HEK293 (cell line): ENCODE data around the gene SUPT5H.

Experiments
- BCL11B ChIP-seq: fragments of 450-650 bp; formaldehyde crosslinking; IDR thresholded peaks from 2 replicates; pipeline ENCODE4 v1.5.1; 2016; ENCODE audit warnings: low read depth, missing biosample characterization, missing genetic modification characterization
- EGR2 ChIP-seq: fragments of 450-650 bp; formaldehyde crosslinking; IDR thresholded peaks from 2 replicates; pipeline ENCODE4 v1.5.1; 2016; ENCODE audit warnings: low read depth, missing biosample characterization, missing genetic modification characterization
- HIC1 ChIP-seq: fragments of 450-650 bp; formaldehyde crosslinking; IDR thresholded peaks from 2 replicates; pipeline ENCODE4 v1.5.1; 2016; ENCODE audit warnings: missing biosample characterization, missing genetic modification characterization
- KLF8 ChIP-seq: fragments of 450-650 bp; formaldehyde crosslinking; IDR thresholded peaks from 2 replicates; pipeline ENCODE4 v1.5.1; 2016; ENCODE audit warnings: missing biosample characterization, missing genetic modification characterization
- MEIS1 ChIP-seq: sonication (generic); formaldehyde crosslinking; IDR thresholded peaks from 2 replicates; pipeline ENCODE4 v1.8.1; 2022; ENCODE audit warnings: missing genetic modification reagents, mild to moderate bottlenecking, borderline replicate concordance
- MZF1 ChIP-seq: fragments of 450-650 bp; formaldehyde crosslinking; IDR thresholded peaks from 2 replicates; pipeline ENCODE4 v1.5.1; 2017; ENCODE audit warnings: missing biosample characterization, missing genetic modification characterization, borderline replicate concordance
- OVOL3 ChIP-seq: fragments of 450-650 bp; formaldehyde crosslinking; IDR thresholded peaks from 2 replicates; pipeline ENCODE4 v1.5.1; 2016; ENCODE audit warnings: missing biosample characterization, missing genetic modification characterization
- PBX3 ChIP-seq: sonication (generic); formaldehyde crosslinking; IDR thresholded peaks from 2 replicates; pipeline ENCODE4 v1.8.1; 2022; ENCODE audit warnings: mild to moderate bottlenecking, moderate library complexity, missing genetic modification reagents
- PRDM1 ChIP-seq: fragments of 450-650 bp; formaldehyde crosslinking; IDR thresholded peaks from 2 replicates; pipeline ENCODE4; 2016; ENCODE audit warnings: missing biosample characterization, missing genetic modification characterization
- SP2 ChIP-seq: fragments of 450-650 bp; formaldehyde crosslinking; IDR thresholded peaks from 2 replicates; pipeline ENCODE4 v1.5.1; 2016; ENCODE audit warnings: missing biosample characterization, missing genetic modification characterization
- TRIM28 ChIP-seq: IDR thresholded peaks from 2 replicates; pipeline ENCODE4 v1.6.1; 2011; ENCODE audit warnings: low read length, control low read depth, borderline replicate concordance
- WT1 ChIP-seq: fragments of 450-650 bp; formaldehyde crosslinking; IDR thresholded peaks from 2 replicates; pipeline ENCODE4 v1.5.1; 2016; ENCODE audit warnings: missing biosample characterization, missing genetic modification characterization
- YY1 ChIP-seq: fragments of 450-650 bp; formaldehyde crosslinking; IDR thresholded peaks from 2 replicates; pipeline ENCODE4 v1.5.1; 2018; ENCODE audit warnings: missing biosample characterization, missing genetic modification characterization
- ZBTB21 ChIP-seq: fragments of 450-650 bp; formaldehyde crosslinking; IDR thresholded peaks from 2 replicates; pipeline ENCODE4 v1.5.1; 2017; ENCODE audit warnings: missing biosample characterization, missing genetic modification characterization
- ZBTB48 ChIP-seq: fragments of 450-650 bp; formaldehyde crosslinking; IDR thresholded peaks from 2 replicates; pipeline ENCODE4 v1.5.1; 2016; ENCODE audit warnings: missing biosample characterization, missing genetic modification characterization
- ZBTB7A ChIP-seq: fragments of 450-650 bp; formaldehyde crosslinking; IDR thresholded peaks from 2 replicates; pipeline ENCODE4 v1.5.1; 2016; ENCODE audit warnings: low read depth, missing biosample characterization, missing genetic modification characterization
- ZEB2 ChIP-seq: fragments of 450-650 bp; formaldehyde crosslinking; IDR thresholded peaks from 2 replicates; pipeline ENCODE4 v1.5.1; 2016; ENCODE audit warnings: missing biosample characterization, missing genetic modification characterization
- ZFHX2 ChIP-seq: fragments of 450-650 bp; formaldehyde crosslinking; conservative IDR thresholded peaks from 2 replicates; pipeline ENCODE4 v1.5.1; 2016; ENCODE audit warnings: missing biosample characterization, missing genetic modification characterization
- ZFP69B ChIP-seq: fragments of 450-650 bp; formaldehyde crosslinking; IDR thresholded peaks from 2 replicates; pipeline ENCODE4 v1.5.1; 2016; ENCODE audit warnings: missing biosample characterization, missing genetic modification characterization
- ZNF121 ChIP-seq: fragments of 450-650 bp; formaldehyde crosslinking; IDR thresholded peaks from 2 replicates; pipeline ENCODE4 v1.5.1; 2016; ENCODE audit warnings: missing biosample characterization, missing genetic modification characterization
- ZNF146 ChIP-seq: fragments of 450-650 bp; formaldehyde crosslinking; IDR thresholded peaks from 2 replicates; pipeline ENCODE4 v1.5.1; 2016; ENCODE audit warnings: missing biosample characterization, missing genetic modification characterization
- ZNF155 ChIP-seq: fragments of 450-650 bp; formaldehyde crosslinking; IDR thresholded peaks from 2 replicates; pipeline ENCODE4 v1.5.1; 2016; ENCODE audit warnings: missing biosample characterization, missing genetic modification characterization
- ZNF169 ChIP-seq: fragments of 450-650 bp; formaldehyde crosslinking; IDR thresholded peaks from 2 replicates; pipeline ENCODE4 v1.5.1; 2016; ENCODE audit warnings: missing biosample characterization, missing genetic modification characterization
- ZNF174 ChIP-seq: fragments of 450-650 bp; formaldehyde crosslinking; IDR thresholded peaks from 2 replicates; pipeline ENCODE4 v1.5.0; 2017; ENCODE audit warnings: missing biosample characterization, mild to moderate bottlenecking, missing genetic modification characterization
- ZNF2 ChIP-seq: fragments of 450-650 bp; formaldehyde crosslinking; IDR thresholded peaks from 2 replicates; pipeline ENCODE4 v1.5.1; 2016; ENCODE audit warnings: missing biosample characterization, missing genetic modification characterization
- ZNF221 ChIP-seq: fragments of 450-650 bp; formaldehyde crosslinking; IDR thresholded peaks from 2 replicates; pipeline ENCODE4 v1.5.1; 2017; ENCODE audit warnings: missing biosample characterization, missing genetic modification characterization, borderline replicate concordance
- ZNF311 ChIP-seq: fragments of 450-650 bp; formaldehyde crosslinking; IDR thresholded peaks from 2 replicates; pipeline ENCODE4 v1.5.1; 2017; ENCODE audit warnings: missing biosample characterization, missing genetic modification characterization, borderline replicate concordance
- ZNF341 ChIP-seq: fragments of 450-650 bp; formaldehyde crosslinking; IDR thresholded peaks from 2 replicates; pipeline ENCODE4; 2016; ENCODE audit warnings: low read depth, missing biosample characterization, missing genetic modification characterization
- ZNF37A ChIP-seq: fragments of 450-650 bp; IDR thresholded peaks from 2 replicates; pipeline ENCODE4 v1.5.1; 2018; ENCODE audit warnings: missing biosample characterization, missing genetic modification characterization
- ZNF530 ChIP-seq: fragments of 450-650 bp; formaldehyde crosslinking; IDR thresholded peaks from 2 replicates; pipeline ENCODE4 v1.5.1; 2016; ENCODE audit warnings: low read depth, missing biosample characterization, missing genetic modification characterization
- ZNF544 ChIP-seq: fragments of 450-650 bp; formaldehyde crosslinking; IDR thresholded peaks from 2 replicates; pipeline ENCODE4 v1.5.0; 2017; ENCODE audit warnings: missing biosample characterization, missing genetic modification characterization
- ZNF548 ChIP-seq: fragments of 450-650 bp; formaldehyde crosslinking; IDR thresholded peaks from 2 replicates; pipeline ENCODE4 v1.5.1; 2016; ENCODE audit warnings: missing biosample characterization, missing genetic modification characterization
- ZNF623 ChIP-seq: fragments of 450-650 bp; formaldehyde crosslinking; IDR thresholded peaks from 2 replicates; pipeline ENCODE4 v1.5.1; 2016; ENCODE audit warnings: missing biosample characterization, missing genetic modification characterization
- ZNF624 ChIP-seq: fragments of 450-650 bp; formaldehyde crosslinking; IDR thresholded peaks from 2 replicates; pipeline ENCODE4 v1.5.1; 2017; ENCODE audit warnings: missing biosample characterization, missing genetic modification characterization
- ZNF629 ChIP-seq: fragments of 450-650 bp; formaldehyde crosslinking; IDR thresholded peaks from 2 replicates; pipeline ENCODE4 v1.5.1; 2017; ENCODE audit warnings: missing biosample characterization, missing genetic modification characterization
- ZNF654 ChIP-seq: fragments of 450-650 bp; formaldehyde crosslinking; IDR thresholded peaks from 2 replicates; pipeline ENCODE4 v1.5.1; 2016; ENCODE audit warnings: low read depth, missing biosample characterization, missing genetic modification characterization
- ZNF658 ChIP-seq: fragments of 450-650 bp; formaldehyde crosslinking; IDR thresholded peaks from 2 replicates; pipeline ENCODE4; 2016; ENCODE audit warnings: missing biosample characterization, missing genetic modification characterization
- ZNF660 ChIP-seq: fragments of 450-650 bp; IDR thresholded peaks from 2 replicates; pipeline ENCODE4 v1.5.1; 2018; ENCODE audit warnings: missing biosample characterization, mild to moderate bottlenecking, missing genetic modification characterization
- ZNF707 ChIP-seq: fragments of 450-650 bp; formaldehyde crosslinking; IDR thresholded peaks from 2 replicates; pipeline ENCODE4 v1.5.1; 2016; ENCODE audit warnings: missing biosample characterization, missing genetic modification characterization
- ZNF76 ChIP-seq: fragments of 450-650 bp; formaldehyde crosslinking; IDR thresholded peaks from 2 replicates; pipeline ENCODE4; 2016; ENCODE audit warnings: low read depth, missing biosample characterization, missing genetic modification characterization, borderline replicate concordance
- ZNF792 ChIP-seq: fragments of 450-650 bp; formaldehyde crosslinking; IDR thresholded peaks from 2 replicates; pipeline ENCODE4 v1.5.1; 2016; ENCODE audit warnings: missing biosample characterization, missing genetic modification characterization
- ZNF837 ChIP-seq: fragments of 450-650 bp; formaldehyde crosslinking; IDR thresholded peaks from 2 replicates; pipeline ENCODE4 v1.5.1; 2016; ENCODE audit warnings: missing biosample characterization, missing genetic modification characterization
- ZSCAN23 ChIP-seq: fragments of 450-650 bp; formaldehyde crosslinking; IDR thresholded peaks from 2 replicates; pipeline ENCODE4 v1.5.1; 2016; ENCODE audit warnings: missing biosample characterization, missing genetic modification characterization

SUPT5H gene

GRCh38 chr19:39411832-39412099, 33.6 kb upstream of the SUPT5H start (continued):
- TF ChIP-seq HIC1 (tag by site-specific recombination) (no peak), ZNF146 (tag by site-specific recombination) (no peak; the same call in 1 of the 2 replicates), ZNF792 (tag by site-specific recombination) (peak; percentile 89; the same call in 1 of the 2 replicates), ZNF155 (tag by site-specific recombination) (no peak), OVOL3 (tag by site-specific recombination) (no peak), ZNF76 (no peak), ZNF658 (tag by site-specific recombination) (no peak), MZF1 (tag by site-specific recombination) (peak; percentile 89), PRDM1 (tag by site-specific recombination) (no peak), SP2 (tag by site-specific recombination) (no peak), ZBTB21 (tag by site-specific recombination) (no peak), ZNF837 (tag by site-specific recombination) (no peak), WT1 (tag by site-specific recombination) (no peak), ZNF654 (tag by site-specific recombination) (peak; percentile 100), ZNF311 (tag by site-specific recombination) (no peak), ZNF169 (no peak), ZNF2 (tag by site-specific recombination) (peak; percentile 95; the same call in 1 of the 2 replicates), ZNF544 (no peak), ZNF660 (tag by site-specific recombination) (0 out of 2 replicates have a peak, but pooled peaks have one; percentile 99), ZBTB48 (tag by site-specific recombination) (peak; percentile 28; the same call in 1 of the 2 replicates), PBX3 (no peak), MEIS1 (CRISPR knock-in tag) (no peak), ZFP69B (peak; percentile 88), ZBTB7A (tag by site-specific recombination) (no peak), ZNF624 (no peak), ZFHX2 (tag by site-specific recombination) (no peak), ZNF341 (tag by site-specific recombination) (no peak), ZNF623 (no peak), BCL11B (tag by site-specific recombination) (no peak), KLF8 (tag by site-specific recombination) (no peak), ZNF121 (tag by site-specific recombination) (no peak), ZNF221 (tag by site-specific recombination) (no peak), TRIM28 (no peak), YY1 (no peak), ZNF548 (no peak), ZNF707 (tag by site-specific recombination) (no peak), ZEB2 (tag by site-specific recombination) (no peak), ZNF530 (tag by site-specific recombination) (no peak), ZNF37A (tag by site-specific recombination) (no peak), EGR2 (tag by site-specific recombination) (no peak), ZNF174 (tag by site-specific recombination) (no peak), ZNF629 (tag by site-specific recombination) (no peak), ZSCAN23 (tag by site-specific recombination) (no peak)
